DMS153 treated with DMSO at 0.1 percent for 48 hours (cell line): ENCODE measurements around the gene EPDR1.
A peak's percentile ranks its signal among the peaks of the same experiment; 100 is the strongest.

Experiments
- DNase-seq: peaks from one replicate; lab custom pipeline; 2025; ENCODE audit not compliant: unreplicated experiment; lab: John Stamatoyannopoulos, UW

EPDR1 gene

GRCh38 chr7:37920305-37920848 is at the start of gene EPDR1:
Gene EPDR1 (plus strand): TSS chr7:37920640. CDS start chr7:37920940, 300 bp downstream.
- DNase-seq: peak; percentile 85

GRCh38 chr7:37882086-37882485 is 38.4 kb upstream of the EPDR1 start:
- DNase-seq: no peak

- no peak for DNase-seq
These were observed 27.1 kb upstream of the EPDR1 start for GRCh38 chr7:37893359-37893758.

- DNase-seq: no peak
These were observed 25.8 kb upstream of the EPDR1 start for GRCh38 chr7:37894671-37895070.

- DNase-seq: no peak
These were observed 20.7 kb upstream of the EPDR1 start for GRCh38 chr7:37899712-37900247.

GRCh38 chr7:37901236-37901827 is 19.1 kb upstream of the EPDR1 start:
- DNase-seq: peak; percentile 27

GRCh38 chr7:37901890-37902524 is 18.4 kb upstream of the EPDR1 start:
- DNase-seq: no peak

GRCh38 chr7:37908221-37908788 is 12.1 kb upstream of the EPDR1 start:
- no peak for DNase-seq

GRCh38 chr7:37912756-37913155 is 7.7 kb upstream of the EPDR1 start:
- no peak for DNase-seq

- DNase-seq: no peak
These were observed 5.0 kb upstream of the EPDR1 start for GRCh38 chr7:37915438-37915837.

- DNase-seq: no peak
These were observed 4.3 kb upstream of the EPDR1 start for GRCh38 chr7:37916017-37916672.

- DNase-seq: peak; percentile 26
These were observed 3.5 kb upstream of the EPDR1 start, which contains the start of gene SFRP4 for GRCh38 chr7:37916673-37917660. Gene SFRP4 (minus strand): TSS chr7:37916817. CDS start chr7:37916537, 280 bp downstream.

- DNase-seq: no peak
These were observed 1.9 kb upstream of the EPDR1 start for GRCh38 chr7:37918526-37918925.

- peak; percentile 36 for DNase-seq
These were observed 687 bp downstream of the EPDR1 start for GRCh38 chr7:37920849-37921805.

GRCh38 chr7:37921876-37922275 is 1.4 kb downstream of the EPDR1 start:
- DNase-seq: no peak

GRCh38 chr7:37923996-37924395 is 3.6 kb downstream of the EPDR1 start:
- DNase-seq: no peak

GRCh38 chr7:37924491-37925041 is 4.1 kb downstream of the EPDR1 start:
- no peak for DNase-seq

GRCh38 chr7:37925620-37926019 is 5.2 kb downstream of the EPDR1 start:
- DNase-seq: no peak
